ENCODE data around the gene SLC11A2. TPM values are rescaled to one million over a fixed set of nuclear protein-coding genes. Genes with fewer than 3 reads are reported as not detected.

Gene SLC11A2
- total and polyA plus RNA-seq, 2 of the 13 experiments (the other 11 are each of a cell fraction or from before 2014, with no cell fraction given), result 71.7 to 77.0 TPM

DNA sequence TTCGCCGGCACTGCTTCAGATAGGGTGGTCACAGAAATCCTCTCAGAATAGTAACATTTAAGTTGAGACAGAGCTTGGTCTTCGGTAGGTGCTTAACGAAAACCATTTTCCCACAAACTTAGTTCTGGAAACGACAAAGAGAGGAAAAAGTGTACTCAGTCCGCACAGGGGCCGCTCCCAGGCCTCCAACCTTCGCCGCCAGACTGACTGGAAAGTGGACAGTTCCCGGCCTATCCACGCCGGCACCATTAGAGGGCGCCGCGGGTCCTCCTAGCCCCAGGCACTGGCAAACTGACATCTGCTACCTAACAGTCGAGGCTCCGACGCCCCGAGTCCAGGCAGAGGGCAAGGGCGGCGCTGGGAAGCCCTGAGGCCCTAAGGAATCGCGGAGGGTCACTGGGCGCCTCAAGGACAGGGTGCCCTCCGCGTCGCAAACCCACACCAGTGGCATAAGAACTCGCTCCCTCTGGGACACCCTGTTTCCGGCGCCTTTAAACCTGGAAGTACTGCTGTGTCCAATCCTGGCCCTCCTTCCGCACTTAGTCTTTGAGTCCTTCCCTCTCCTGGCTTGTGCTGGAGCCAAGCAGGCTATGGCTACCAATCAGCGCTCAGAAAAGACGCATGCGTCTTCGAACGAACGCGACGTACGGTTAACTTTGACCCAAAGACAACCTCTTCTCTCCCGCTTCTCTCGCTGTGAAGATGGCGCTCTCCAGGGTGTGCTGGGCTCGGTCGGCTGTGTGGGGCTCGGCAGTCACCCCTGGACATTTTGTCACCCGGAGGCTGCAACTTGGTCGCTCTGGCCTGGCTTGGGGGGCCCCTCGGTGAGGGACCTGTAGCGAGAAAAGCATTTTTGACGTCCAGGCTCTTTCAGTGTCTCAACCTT, 21.7 kb upstream of the SLC11A2 start, which contains the start of gene LETMD1 (continued):
- TF ChIP-seq ZFY (CRISPR knock-in tag; IDR thresholded peaks at IDR 0.05) (peak; percentile 84), HOXA9 (CRISPR knock-in tag; IDR thresholded peaks at IDR 0.05; ENCODE audit: borderline replicate concordance) (no peak), ZNF678 (CRISPR knock-in tag; IDR thresholded peaks at IDR 0.05) (no peak; the same call in 1 of the 2 replicates), ZNF772 (CRISPR knock-in tag; IDR thresholded peaks at IDR 0.05) (no peak), ZZZ3 (CRISPR knock-in tag; IDR thresholded peaks at IDR 0.05; ENCODE audit: borderline replicate concordance) (no peak), RFX3 (CRISPR knock-in tag; IDR thresholded peaks at IDR 0.05) (no peak), TFE3 (CRISPR knock-in tag; IDR thresholded peaks at IDR 0.05) (0 out of 2 replicates have a peak, but pooled peaks have one; percentile 12), ZNF367 (CRISPR knock-in tag; IDR thresholded peaks at IDR 0.05; ENCODE audit: borderline replicate concordance) (0 out of 2 replicates have a peak, but pooled peaks have one; percentile 72), ZNF660 (CRISPR knock-in tag; IDR thresholded peaks at IDR 0.05; ENCODE audit: borderline replicate concordance, low read depth) (no peak), KAT2B (IDR thresholded peaks at IDR 0.05; ENCODE audit: borderline replicate concordance, low read depth, low read length) (no peak), ZNF883 (CRISPR knock-in tag; IDR thresholded peaks at IDR 0.05; ENCODE audit: not compliant biosample characterization) (peak; percentile 11), ZBTB2 (CRISPR knock-in tag; IDR thresholded peaks at IDR 0.05; ENCODE audit: low read depth) (no peak)
- TF ChIP-seq, protein P1, sequence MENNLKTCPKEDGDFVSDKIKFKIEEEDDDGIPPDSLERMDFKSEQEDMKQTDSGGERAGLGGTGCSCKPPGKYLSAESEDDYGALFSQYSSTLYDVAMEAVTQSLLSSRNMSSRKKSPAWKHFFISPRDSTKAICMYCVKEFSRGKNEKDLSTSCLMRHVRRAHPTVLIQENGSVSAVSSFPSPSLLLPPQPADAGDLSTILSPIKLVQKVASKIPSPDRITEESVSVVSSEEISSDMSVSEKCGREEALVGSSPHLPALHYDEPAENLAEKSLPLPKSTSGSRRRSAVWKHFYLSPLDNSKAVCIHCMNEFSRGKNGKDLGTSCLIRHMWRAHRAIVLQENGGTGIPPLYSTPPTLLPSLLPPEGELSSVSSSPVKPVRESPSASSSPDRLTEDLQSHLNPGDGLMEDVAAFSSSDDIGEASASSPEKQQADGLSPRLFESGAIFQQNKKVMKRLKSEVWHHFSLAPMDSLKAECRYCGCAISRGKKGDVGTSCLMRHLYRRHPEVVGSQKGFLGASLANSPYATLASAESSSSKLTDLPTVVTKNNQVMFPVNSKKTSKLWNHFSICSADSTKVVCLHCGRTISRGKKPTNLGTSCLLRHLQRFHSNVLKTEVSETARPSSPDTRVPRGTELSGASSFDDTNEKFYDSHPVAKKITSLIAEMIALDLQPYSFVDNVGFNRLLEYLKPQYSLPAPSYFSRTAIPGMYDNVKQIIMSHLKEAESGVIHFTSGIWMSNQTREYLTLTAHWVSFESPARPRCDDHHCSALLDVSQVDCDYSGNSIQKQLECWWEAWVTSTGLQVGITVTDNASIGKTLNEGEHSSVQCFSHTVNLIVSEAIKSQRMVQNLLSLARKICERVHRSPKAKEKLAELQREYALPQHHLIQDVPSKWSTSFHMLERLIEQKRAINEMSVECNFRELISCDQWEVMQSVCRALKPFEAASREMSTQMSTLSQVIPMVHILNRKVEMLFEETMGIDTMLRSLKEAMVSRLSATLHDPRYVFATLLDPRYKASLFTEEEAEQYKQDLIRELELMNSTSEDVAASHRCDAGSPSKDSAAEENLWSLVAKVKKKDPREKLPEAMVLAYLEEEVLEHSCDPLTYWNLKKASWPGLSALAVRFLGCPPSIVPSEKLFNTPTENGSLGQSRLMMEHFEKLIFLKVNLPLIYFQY (CRISPR knock-in tag; IDR thresholded peaks at IDR 0.05; ENCODE audit: borderline replicate concordance), result no peak
- TF ChIP-seq, protein P2, sequence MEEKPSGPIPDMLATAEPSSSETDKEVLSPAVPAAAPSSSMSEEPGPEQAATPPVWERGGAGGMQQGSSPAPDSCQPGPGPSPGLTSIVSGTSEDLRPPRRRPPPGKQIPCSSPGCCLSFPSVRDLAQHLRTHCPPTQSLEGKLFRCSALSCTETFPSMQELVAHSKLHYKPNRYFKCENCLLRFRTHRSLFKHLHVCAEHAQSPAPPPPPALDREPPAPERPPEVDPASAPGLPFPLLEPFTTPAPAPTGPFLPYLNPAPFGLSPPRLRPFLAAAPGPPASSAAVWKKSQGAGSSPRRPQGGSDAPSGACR (CRISPR knock-in tag; IDR thresholded peaks at IDR 0.05), result no peak
- TF ChIP-seq, protein P3, sequence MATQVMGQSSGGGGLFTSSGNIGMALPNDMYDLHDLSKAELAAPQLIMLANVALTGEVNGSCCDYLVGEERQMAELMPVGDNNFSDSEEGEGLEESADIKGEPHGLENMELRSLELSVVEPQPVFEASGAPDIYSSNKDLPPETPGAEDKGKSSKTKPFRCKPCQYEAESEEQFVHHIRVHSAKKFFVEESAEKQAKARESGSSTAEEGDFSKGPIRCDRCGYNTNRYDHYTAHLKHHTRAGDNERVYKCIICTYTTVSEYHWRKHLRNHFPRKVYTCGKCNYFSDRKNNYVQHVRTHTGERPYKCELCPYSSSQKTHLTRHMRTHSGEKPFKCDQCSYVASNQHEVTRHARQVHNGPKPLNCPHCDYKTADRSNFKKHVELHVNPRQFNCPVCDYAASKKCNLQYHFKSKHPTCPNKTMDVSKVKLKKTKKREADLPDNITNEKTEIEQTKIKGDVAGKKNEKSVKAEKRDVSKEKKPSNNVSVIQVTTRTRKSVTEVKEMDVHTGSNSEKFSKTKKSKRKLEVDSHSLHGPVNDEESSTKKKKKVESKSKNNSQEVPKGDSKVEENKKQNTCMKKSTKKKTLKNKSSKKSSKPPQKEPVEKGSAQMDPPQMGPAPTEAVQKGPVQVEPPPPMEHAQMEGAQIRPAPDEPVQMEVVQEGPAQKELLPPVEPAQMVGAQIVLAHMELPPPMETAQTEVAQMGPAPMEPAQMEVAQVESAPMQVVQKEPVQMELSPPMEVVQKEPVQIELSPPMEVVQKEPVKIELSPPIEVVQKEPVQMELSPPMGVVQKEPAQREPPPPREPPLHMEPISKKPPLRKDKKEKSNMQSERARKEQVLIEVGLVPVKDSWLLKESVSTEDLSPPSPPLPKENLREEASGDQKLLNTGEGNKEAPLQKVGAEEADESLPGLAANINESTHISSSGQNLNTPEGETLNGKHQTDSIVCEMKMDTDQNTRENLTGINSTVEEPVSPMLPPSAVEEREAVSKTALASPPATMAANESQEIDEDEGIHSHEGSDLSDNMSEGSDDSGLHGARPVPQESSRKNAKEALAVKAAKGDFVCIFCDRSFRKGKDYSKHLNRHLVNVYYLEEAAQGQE (IDR thresholded peaks at IDR 0.05; ENCODE audit: borderline replicate concordance in 1 of 2, low read depth in 1 of 2, low read length in 2 of 2), result peak; percentile 14 to 80

Data from HepG2 (cell line).